Neural cell (in vitro differentiated cells): Measurements from ENCODE around the gene COL4A5.

Source experiments
- EZH2 ChIP-seq: fragments of 200-600, 300-800 bp; shearing (Covaris generic), sonication (generic); IDR thresholded peaks from 2 replicates; pipeline ENCODE4 v1.6.1; 2014; ENCODE audit warnings: antibody characterized with exemption, low read length, borderline replicate concordance, mild to moderate bottlenecking; ENCODE audit not compliant: insufficient read depth, poor library complexity, severe bottlenecking
- MXI1 ChIP-seq: fragments of 450-650 bp; conservative IDR thresholded peaks from 2 replicates; pipeline ENCODE4 v1.6.1; 2014; ENCODE audit warnings: antibody characterized with exemption, mild to moderate bottlenecking; ENCODE audit not compliant: poor library complexity, severe bottlenecking
- POLR2AphosphoS5 ChIP-seq: IDR thresholded peaks from 2 replicates; pipeline ENCODE4 v1.6.1; 2012
- RAD21 ChIP-seq: fragments of 450-650 bp; conservative IDR thresholded peaks from 2 replicates; pipeline ENCODE4 v1.6.1; 2014; ENCODE audit warnings: antibody characterized with exemption, mild to moderate bottlenecking, moderate library complexity
- TAF1 ChIP-seq: IDR thresholded peaks from 2 replicates; pipeline ENCODE4 v1.6.1; 2012; ENCODE audit warnings: low read depth
- TF ChIP-seq, protein P1 (sequence below): fragments of 450-650 bp; IDR thresholded peaks from 2 replicates; pipeline ENCODE4 v1.5.1; 2014; ENCODE audit warnings: antibody characterized with exemption, mild to moderate bottlenecking, moderate library complexity; ENCODE audit not compliant: poor library complexity, severe bottlenecking
- TF ChIP-seq, protein P2 (sequence below): IDR thresholded peaks from 2 replicates; pipeline ENCODE4 v1.6.1; 2012; ENCODE audit warnings: borderline replicate concordance

- TF ChIP-seq, protein P1, sequence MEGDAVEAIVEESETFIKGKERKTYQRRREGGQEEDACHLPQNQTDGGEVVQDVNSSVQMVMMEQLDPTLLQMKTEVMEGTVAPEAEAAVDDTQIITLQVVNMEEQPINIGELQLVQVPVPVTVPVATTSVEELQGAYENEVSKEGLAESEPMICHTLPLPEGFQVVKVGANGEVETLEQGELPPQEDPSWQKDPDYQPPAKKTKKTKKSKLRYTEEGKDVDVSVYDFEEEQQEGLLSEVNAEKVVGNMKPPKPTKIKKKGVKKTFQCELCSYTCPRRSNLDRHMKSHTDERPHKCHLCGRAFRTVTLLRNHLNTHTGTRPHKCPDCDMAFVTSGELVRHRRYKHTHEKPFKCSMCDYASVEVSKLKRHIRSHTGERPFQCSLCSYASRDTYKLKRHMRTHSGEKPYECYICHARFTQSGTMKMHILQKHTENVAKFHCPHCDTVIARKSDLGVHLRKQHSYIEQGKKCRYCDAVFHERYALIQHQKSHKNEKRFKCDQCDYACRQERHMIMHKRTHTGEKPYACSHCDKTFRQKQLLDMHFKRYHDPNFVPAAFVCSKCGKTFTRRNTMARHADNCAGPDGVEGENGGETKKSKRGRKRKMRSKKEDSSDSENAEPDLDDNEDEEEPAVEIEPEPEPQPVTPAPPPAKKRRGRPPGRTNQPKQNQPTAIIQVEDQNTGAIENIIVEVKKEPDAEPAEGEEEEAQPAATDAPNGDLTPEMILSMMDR = no peak
- TF ChIP-seq RAD21 (no peak), EZH2 (no peak), MXI1 (no peak), TAF1 (no peak), POLR2AphosphoS5 (no peak)
- TF ChIP-seq, protein P2, sequence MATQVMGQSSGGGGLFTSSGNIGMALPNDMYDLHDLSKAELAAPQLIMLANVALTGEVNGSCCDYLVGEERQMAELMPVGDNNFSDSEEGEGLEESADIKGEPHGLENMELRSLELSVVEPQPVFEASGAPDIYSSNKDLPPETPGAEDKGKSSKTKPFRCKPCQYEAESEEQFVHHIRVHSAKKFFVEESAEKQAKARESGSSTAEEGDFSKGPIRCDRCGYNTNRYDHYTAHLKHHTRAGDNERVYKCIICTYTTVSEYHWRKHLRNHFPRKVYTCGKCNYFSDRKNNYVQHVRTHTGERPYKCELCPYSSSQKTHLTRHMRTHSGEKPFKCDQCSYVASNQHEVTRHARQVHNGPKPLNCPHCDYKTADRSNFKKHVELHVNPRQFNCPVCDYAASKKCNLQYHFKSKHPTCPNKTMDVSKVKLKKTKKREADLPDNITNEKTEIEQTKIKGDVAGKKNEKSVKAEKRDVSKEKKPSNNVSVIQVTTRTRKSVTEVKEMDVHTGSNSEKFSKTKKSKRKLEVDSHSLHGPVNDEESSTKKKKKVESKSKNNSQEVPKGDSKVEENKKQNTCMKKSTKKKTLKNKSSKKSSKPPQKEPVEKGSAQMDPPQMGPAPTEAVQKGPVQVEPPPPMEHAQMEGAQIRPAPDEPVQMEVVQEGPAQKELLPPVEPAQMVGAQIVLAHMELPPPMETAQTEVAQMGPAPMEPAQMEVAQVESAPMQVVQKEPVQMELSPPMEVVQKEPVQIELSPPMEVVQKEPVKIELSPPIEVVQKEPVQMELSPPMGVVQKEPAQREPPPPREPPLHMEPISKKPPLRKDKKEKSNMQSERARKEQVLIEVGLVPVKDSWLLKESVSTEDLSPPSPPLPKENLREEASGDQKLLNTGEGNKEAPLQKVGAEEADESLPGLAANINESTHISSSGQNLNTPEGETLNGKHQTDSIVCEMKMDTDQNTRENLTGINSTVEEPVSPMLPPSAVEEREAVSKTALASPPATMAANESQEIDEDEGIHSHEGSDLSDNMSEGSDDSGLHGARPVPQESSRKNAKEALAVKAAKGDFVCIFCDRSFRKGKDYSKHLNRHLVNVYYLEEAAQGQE = no peak
These were observed 20.2 kb upstream of the COL4A5 start for GRCh38 chrX:108419401-108419800.
